Measurements from ENCODE around the gene NHS. TPM values are rescaled to one million over a fixed set of nuclear protein-coding genes. Genes with fewer than 3 reads are reported as not detected.

Gene NHS
- total RNA-seq, 1 experiment from 2014 or later = 6.2 TPM

DNA sequence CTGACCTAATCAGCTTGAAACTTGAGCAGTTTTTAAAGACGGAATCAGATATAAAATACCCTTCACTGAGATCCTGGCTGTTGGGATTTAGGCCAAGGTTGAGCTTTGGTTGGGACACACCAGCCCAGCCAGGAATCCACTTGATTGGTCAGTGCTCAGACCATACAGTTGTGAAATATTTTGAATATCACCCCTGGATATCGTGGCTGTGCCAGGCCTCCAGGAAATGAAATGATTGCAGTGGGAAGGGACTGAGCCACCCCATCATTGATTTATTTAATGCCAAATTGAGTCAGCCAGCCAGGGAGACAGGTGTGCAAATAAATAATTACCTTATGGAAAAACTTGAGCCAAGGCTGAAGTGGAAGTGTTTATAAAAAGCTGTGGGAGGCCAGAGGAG lies 233.9 kb downstream of the NHS start:
- DNase-seq (ENCODE audit: unreplicated experiment) = peak; percentile 79
- Mint-ChIP-seq H3K4me1 (ENCODE audit: insufficient read depth, unreplicated experiment) (peaks cover 22% of the 10 kb centered on the region), H3K36me3 (ENCODE audit: insufficient read depth, unreplicated experiment) (no peaks in the 10 kb centered on the region), H3K27ac (ENCODE audit: low read depth, unreplicated experiment) (peak overlapping the region; percentile 20), H3K4me3 (ENCODE audit: unreplicated experiment) (no peak overlapping the region), H3K9me3 (ENCODE audit: unreplicated experiment) (no peaks in the 10 kb centered on the region), H3K27me3 (ENCODE audit: insufficient read depth, unreplicated experiment) (peaks cover 85% of the 10 kb centered on the region)
- ChIA-PET CTCF (interaction anchor here (0.6 to 2.6 kb wide), 4 partner anchors 17 to 366 kb away, joined by 3 to 12 read pairs (median 6); no protein-coding TSS in a partner anchor), POLR2A (interaction anchor here (1.9 kb wide), 1 partner anchor 17 kb away, joined by 7 read pairs; no protein-coding TSS in a partner anchor)
- TF ChIP-seq, protein P1, sequence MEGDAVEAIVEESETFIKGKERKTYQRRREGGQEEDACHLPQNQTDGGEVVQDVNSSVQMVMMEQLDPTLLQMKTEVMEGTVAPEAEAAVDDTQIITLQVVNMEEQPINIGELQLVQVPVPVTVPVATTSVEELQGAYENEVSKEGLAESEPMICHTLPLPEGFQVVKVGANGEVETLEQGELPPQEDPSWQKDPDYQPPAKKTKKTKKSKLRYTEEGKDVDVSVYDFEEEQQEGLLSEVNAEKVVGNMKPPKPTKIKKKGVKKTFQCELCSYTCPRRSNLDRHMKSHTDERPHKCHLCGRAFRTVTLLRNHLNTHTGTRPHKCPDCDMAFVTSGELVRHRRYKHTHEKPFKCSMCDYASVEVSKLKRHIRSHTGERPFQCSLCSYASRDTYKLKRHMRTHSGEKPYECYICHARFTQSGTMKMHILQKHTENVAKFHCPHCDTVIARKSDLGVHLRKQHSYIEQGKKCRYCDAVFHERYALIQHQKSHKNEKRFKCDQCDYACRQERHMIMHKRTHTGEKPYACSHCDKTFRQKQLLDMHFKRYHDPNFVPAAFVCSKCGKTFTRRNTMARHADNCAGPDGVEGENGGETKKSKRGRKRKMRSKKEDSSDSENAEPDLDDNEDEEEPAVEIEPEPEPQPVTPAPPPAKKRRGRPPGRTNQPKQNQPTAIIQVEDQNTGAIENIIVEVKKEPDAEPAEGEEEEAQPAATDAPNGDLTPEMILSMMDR (IDR thresholded peaks at IDR 0.05; ENCODE audit: unreplicated experiment) = no peak
- intact Hi-C loops (cut with micrococcal nuclease) = no loop called here
- no TSS peak for BruUV-seq (replicated peaks)

- H3K4me1 Mint-ChIP-seq (ENCODE audit: insufficient read depth, unreplicated experiment) = peaks cover 25% of the 10 kb centered on the region
- intact Hi-C loops (cut with micrococcal nuclease) = no loop called here
Measured at GRCh38 chrX:17610788-17611187, 235.8 kb downstream of the NHS start.

GRCh38 chrX:17613979-17614588 lies 239.1 kb downstream of the NHS start:
- H3K4me3 Mint-ChIP-seq (ENCODE audit: unreplicated experiment) = no peak overlapping the region
- H3K4me1 Mint-ChIP-seq (ENCODE audit: insufficient read depth, unreplicated experiment) = peaks cover 21% of the 10 kb centered on the region
- TF ChIP-seq, protein P1 (IDR thresholded peaks at IDR 0.05; ENCODE audit: unreplicated experiment) = no peak
- BruUV-seq (replicated peaks) = no TSS peak
- DNase-seq (ENCODE audit: unreplicated experiment) = peak; percentile 76
- intact Hi-C loops (cut with micrococcal nuclease) = no loop called here
- ChIA-PET POLR2A (interaction anchor here (0.9 to 1.4 kb wide), 3 partner anchors 19 to 36 kb away, joined by 3 to 11 read pairs (median 4); no protein-coding TSS in a partner anchor), CTCF (interaction anchor here (0.8 to 1.4 kb wide), 3 partner anchors 10 to 372 kb away, joined by 3 to 5 read pairs (median 4); no protein-coding TSS in a partner anchor)
- H3K27ac Mint-ChIP-seq (ENCODE audit: low read depth, unreplicated experiment) = no peak overlapping the region
- H3K36me3 Mint-ChIP-seq (ENCODE audit: insufficient read depth, unreplicated experiment) = no peaks in the 10 kb centered on the region
- H3K9me3 Mint-ChIP-seq (ENCODE audit: unreplicated experiment) = no peaks in the 10 kb centered on the region
- H3K27me3 Mint-ChIP-seq (ENCODE audit: insufficient read depth, unreplicated experiment) = peaks cover 62% of the 10 kb centered on the region

More at GRCh38 chrX:17610788-17611187, 235.8 kb downstream of the NHS start:
- POLR2A ChIA-PET = no interaction called here
- CTCF ChIA-PET = no interaction called here
- no peak for DNase-seq (ENCODE audit: unreplicated experiment)
- H3K9me3 Mint-ChIP-seq (ENCODE audit: unreplicated experiment) = no peaks in the 10 kb centered on the region
- peaks cover 94% of the 10 kb centered on the region for H3K27me3 Mint-ChIP-seq (ENCODE audit: insufficient read depth, unreplicated experiment)
- TF ChIP-seq, protein P1 (IDR thresholded peaks at IDR 0.05; ENCODE audit: unreplicated experiment) = no peak
- H3K36me3 Mint-ChIP-seq (ENCODE audit: insufficient read depth, unreplicated experiment) = no peaks in the 10 kb centered on the region
- no TSS peak for BruUV-seq (replicated peaks)
- no peak overlapping the region for H3K27ac Mint-ChIP-seq (ENCODE audit: low read depth, unreplicated experiment)
- H3K4me3 Mint-ChIP-seq (ENCODE audit: unreplicated experiment) = no peak overlapping the region

DNA sequence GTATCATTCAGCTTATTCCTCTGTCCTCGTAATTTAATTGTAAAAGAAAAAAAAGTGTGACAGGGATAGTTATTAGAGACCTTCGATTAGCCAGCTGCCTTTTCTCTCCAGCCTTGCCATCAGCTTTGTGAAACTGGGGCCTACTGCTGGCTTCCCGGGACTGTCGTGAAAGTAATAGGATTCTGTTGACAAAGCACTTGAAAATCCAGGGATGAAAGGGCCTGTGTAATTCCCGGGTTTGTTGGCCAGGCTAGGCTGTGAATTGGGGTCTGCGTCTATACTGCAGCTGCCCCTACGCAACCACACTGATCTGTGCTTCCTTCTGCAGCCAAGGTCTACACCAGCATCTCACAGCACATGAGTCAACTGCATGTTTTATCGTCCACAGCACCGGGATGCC lies 241.9 kb downstream of the NHS start:
- DNase-seq (ENCODE audit: unreplicated experiment) = no peak
- TF ChIP-seq, protein P1 (IDR thresholded peaks at IDR 0.05; ENCODE audit: unreplicated experiment) = no peak
- Mint-ChIP-seq H3K27me3 (ENCODE audit: insufficient read depth, unreplicated experiment) (peaks cover 62% of the 10 kb centered on the region), H3K9me3 (ENCODE audit: unreplicated experiment) (no peaks in the 10 kb centered on the region), H3K27ac (ENCODE audit: low read depth, unreplicated experiment) (no peak overlapping the region), H3K36me3 (ENCODE audit: insufficient read depth, unreplicated experiment) (no peaks in the 10 kb centered on the region), H3K4me1 (ENCODE audit: insufficient read depth, unreplicated experiment) (peaks cover 16% of the 10 kb centered on the region), H3K4me3 (ENCODE audit: unreplicated experiment) (no peak overlapping the region)
- intact Hi-C loops (cut with micrococcal nuclease) = no loop called here
- BruUV-seq (replicated peaks) = no TSS peak
- ChIA-PET POLR2A (no interaction called here), CTCF (no interaction called here)
